HepG2 (cell line): ENCODE results near the gene KRABD2.

ENCODE experiments used
- ATAC-seq: fragments of 200-7000 bp; cut with Tn5 transposase; 3 replicates; pipeline ENCODE4 v1.9.1; 2020; ENCODE audit warnings: mild to moderate bottlenecking, moderate library complexity
- BruUV-seq: library from RNA; stranded (reverse); fragments of 400-500 nt; replicated peaks from 2 replicates; lab custom pipeline; 2021; lab: Mats Ljungman, UMichigan
- CTCF ChIA-PET: fragments of 300-600 bp; formaldehyde crosslinking; extraction: SDS; loops from one replicate; lab custom pipeline; 2021; ENCODE audit warnings: low total read pairs, inconsistent platforms, low intra/inter-chr PET ratio; lab: Yijun Ruan, JAX
- POLR2A ChIA-PET: fragments of 350-600 bp; sonication (Branson Sonifier 250); formaldehyde crosslinking; loops from one replicate; lab custom pipeline; 2020; ENCODE audit warnings: antibody characterized with exemption, inconsistent platforms; lab: Yijun Ruan, JAX
- DNase-seq: peaks from one replicate; pipeline ENCODE4 v3.0.0-alpha.2; 2015; ENCODE audit warnings: low spot score
- FAIRE-seq: peaks from 3 replicates; lab custom pipeline; 2011; peaks lifted over from hg19 to GRCh38; lab: Jason Lieb, UNC
- H2AFZ ChIP-seq: one replicate; pipeline ENCODE4 v1.6.1; 2011; ENCODE audit warnings: low read length, inconsistent platforms
- H3K27ac ChIP-seq: fragments of 300-600 bp; 3 replicates; pipeline ENCODE4 v1.8.0; 2011; ENCODE audit warnings: mixed run types, mild to moderate bottlenecking, mixed read lengths, low read length, inconsistent platforms; ENCODE audit not compliant: insufficient read depth; ENCODE audit errors: extremely low read length
- H3K27me3 ChIP-seq, 2 experiments: fragments of 200-600 bp in 1 of 2; 2 replicates in 1 of 2; 3 replicates in 1 of 2; pipeline versions ENCODE4 v1.6.0 to v1.8.0; 2011; ENCODE audit warnings: low read length in 2 of 2, mild to moderate bottlenecking in 2 of 2, moderate library complexity in 2 of 2, inconsistent platforms in 1 of 2; ENCODE audit not compliant: insufficient read depth in 2 of 2, control insufficient read depth in 1 of 2
- H3K36me3 ChIP-seq, 2 experiments: fragments of 200-600 bp in 1 of 2; replicated peaks in 1 of 2; 2 replicates in 1 of 2; 3 replicates in 1 of 2; pipeline versions ENCODE4 v1.5.1 to v1.8.0; 2011; ENCODE audit warnings: low read length in 2 of 2, inconsistent platforms in 1 of 2; ENCODE audit not compliant: insufficient read depth in 2 of 2, control insufficient read depth in 1 of 2
- H3K4me1 ChIP-seq: 2 replicates; pipeline ENCODE4 v1.5.1; 2012; ENCODE audit warnings: low read length, inconsistent platforms; ENCODE audit not compliant: insufficient read depth
- H3K4me2 ChIP-seq: 2 replicates; pipeline ENCODE4 v1.6.0; 2011; ENCODE audit warnings: low read depth, low read length, inconsistent platforms
- H3K4me3 ChIP-seq, 3 experiments: fragments of 200-600 bp in 1 of 3; sonication (generic), shearing (Covaris generic) in 1 of 3; replicated peaks in 1 of 3; 2 replicates each; pipeline ENCODE4 v1.5.1; 2011 to 2016; ENCODE audit warnings: low read length in 3 of 3, inconsistent platforms in 2 of 3, low read depth in 2 of 3, mild to moderate bottlenecking in 2 of 3, control low read depth in 1 of 3, mixed read lengths in 1 of 3; ENCODE audit not compliant: insufficient read depth in 1 of 3
- H3K79me2 ChIP-seq: one replicate; pipeline ENCODE4 v1.6.1; 2011; ENCODE audit warnings: low read length, inconsistent platforms; ENCODE audit not compliant: insufficient read depth
- H3K9ac ChIP-seq: 2 replicates; pipeline ENCODE4 v1.6.0; 2011; ENCODE audit warnings: mild to moderate bottlenecking, low read depth, low read length, inconsistent platforms; ENCODE audit not compliant: insufficient read depth
- H3K9me3 ChIP-seq: 2 replicates; pipeline ENCODE4 v1.5.1; 2012; ENCODE audit warnings: mild to moderate bottlenecking, low read length
- H4K20me1 ChIP-seq: 2 replicates; pipeline ENCODE4 v1.6.0; 2011; ENCODE audit warnings: inconsistent platforms, mild to moderate bottlenecking, low read length, moderate library complexity; ENCODE audit not compliant: insufficient read depth
- ETV5 ChIP-seq: IDR thresholded peaks from 2 replicates; pipeline ENCODE4 v1.6.1; 2018; ENCODE audit warnings: missing biosample characterization, missing genetic modification reagents, inconsistent platforms, borderline replicate concordance
- FOSL2 ChIP-seq: sonication (generic); formaldehyde crosslinking; IDR thresholded peaks from 2 replicates; pipeline ENCODE4 v1.4.0; 2020; ENCODE audit warnings: missing genetic modification reagents
- GTF2F1 ChIP-seq: fragments of 150-350 bp; IDR thresholded peaks from 2 replicates; pipeline ENCODE4 v1.6.1; 2014; ENCODE audit warnings: low read length
- JARID2 ChIP-seq: sonication (generic); formaldehyde crosslinking; IDR thresholded peaks from 2 replicates; pipeline ENCODE4 v1.8.1; 2023; ENCODE audit warnings: missing genetic modification reagents, inconsistent platforms; ENCODE audit not compliant: insufficient replicate concordance
- NBN ChIP-seq: fragments of 450-650 bp; conservative IDR thresholded peaks from 2 replicates; pipeline ENCODE4 v1.6.1; 2017
- PCBP2 ChIP-seq: fragments of 200-400 bp; formaldehyde crosslinking; optimal IDR thresholded peaks from 2 replicates; pipeline ENCODE3; 2018; ENCODE audit warnings: low read length, low read depth; ENCODE audit not compliant: poor library complexity, severe bottlenecking
- PRMT3 ChIP-seq: sonication (generic); formaldehyde crosslinking; IDR thresholded peaks from 2 replicates; pipeline ENCODE4 v1.8.1; 2022; ENCODE audit warnings: low read depth, mild to moderate bottlenecking, moderate library complexity, missing genetic modification reagents, borderline replicate concordance
- ZNF234 ChIP-seq: sonication (generic); formaldehyde crosslinking; conservative IDR thresholded peaks from 2 replicates; pipeline ENCODE4 v1.5.1; 2020; ENCODE audit warnings: mild to moderate bottlenecking, missing genetic modification reagents
- ZNF773 ChIP-seq: sonication (generic); formaldehyde crosslinking; IDR thresholded peaks from 2 replicates; pipeline ENCODE4 v1.4.0; 2020; ENCODE audit warnings: missing genetic modification reagents, borderline replicate concordance
- WGBS: methylation state at CpG from one replicate; pipeline ENCODE4 v1.1.6; 2017; ENCODE audit warnings: low lambda C conversion rate; 5-methylcytosine and 5-hydroxymethylcytosine counted together
- in situ Hi-C: cut with HindIII; loops from 2 replicates; pipeline ENCODE4 v1.10.0; 2017; ENCODE audit warnings: low pct_unique_long_range_greater_than_20kb; ENCODE audit not compliant: extremely low pct_ligation_motif_present
- intact Hi-C: fragments of 100-400 bp; cut with micrococcal nuclease; formaldehyde crosslinking; loops from one replicate; pipeline ENCODE4 v1.10.0; 2022; ENCODE audit not compliant: unreplicated experiment
- TF ChIP-seq, protein P1 (sequence below): sonication (generic); formaldehyde crosslinking; IDR thresholded peaks from 2 replicates; pipeline ENCODE4 v1.5.1; 2020; ENCODE audit warnings: missing genetic modification reagents, mild to moderate bottlenecking, borderline replicate concordance
- TF ChIP-seq, protein P2 (sequence below): sonication (generic); formaldehyde crosslinking; IDR thresholded peaks from 2 replicates; pipeline ENCODE4 v1.4.0; 2020; ENCODE audit warnings: mild to moderate bottlenecking, missing genetic modification reagents
- TF ChIP-seq, protein P3 (sequence below): sonication (generic); formaldehyde crosslinking; conservative IDR thresholded peaks from 2 replicates; pipeline ENCODE4 v1.8.0; 2022; ENCODE audit warnings: mild to moderate bottlenecking, moderate library complexity, missing genetic modification reagents
- TF ChIP-seq, protein P4 (sequence below): sonication (generic); formaldehyde crosslinking; IDR thresholded peaks from 2 replicates; pipeline ENCODE4 v1.4.0; 2020; ENCODE audit warnings: missing genetic modification reagents, borderline replicate concordance

The KRABD2 gene

DNA sequence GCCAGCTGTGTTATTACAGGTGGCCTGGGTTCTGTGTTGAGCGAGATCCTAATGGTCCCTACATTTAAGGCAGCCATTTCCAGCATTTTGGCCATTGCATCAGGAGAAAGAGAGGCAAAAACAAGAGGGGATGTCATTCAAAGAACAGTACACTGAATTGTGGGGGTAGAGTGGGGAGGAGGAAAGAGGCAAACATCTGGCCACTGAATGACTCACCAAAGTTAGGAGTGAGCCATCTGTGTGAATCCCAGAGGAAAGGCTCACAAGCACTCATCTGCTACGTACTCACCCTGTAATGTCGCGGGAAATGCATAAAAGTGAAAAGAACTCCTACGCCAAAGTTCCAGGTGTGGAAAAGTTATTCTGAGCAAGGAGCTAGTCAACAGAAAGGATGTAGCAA, 16.7 kb downstream of the KRABD2 start:
- H2AFZ ChIP-seq: no peak overlapping the region
- in situ Hi-C loops (no loop called here), intact Hi-C loops (no loop called here)
- H4K20me1 ChIP-seq: no peaks in the 10 kb centered on the region
- no peak overlapping the region for H3K4me3 ChIP-seq
- WGBS: 69% methylated on average over 5 of the region's 5 CpGs
- DNase-seq (no peak), ATAC-seq (no peak), FAIRE-seq (no peak)
- peaks cover 17% of the 10 kb centered on the region for H3K4me1 ChIP-seq
- no peak overlapping the region for H3K27ac ChIP-seq
- H3K36me3 ChIP-seq: no peaks in the 10 kb centered on the region
- TF ChIP-seq, protein P1, sequence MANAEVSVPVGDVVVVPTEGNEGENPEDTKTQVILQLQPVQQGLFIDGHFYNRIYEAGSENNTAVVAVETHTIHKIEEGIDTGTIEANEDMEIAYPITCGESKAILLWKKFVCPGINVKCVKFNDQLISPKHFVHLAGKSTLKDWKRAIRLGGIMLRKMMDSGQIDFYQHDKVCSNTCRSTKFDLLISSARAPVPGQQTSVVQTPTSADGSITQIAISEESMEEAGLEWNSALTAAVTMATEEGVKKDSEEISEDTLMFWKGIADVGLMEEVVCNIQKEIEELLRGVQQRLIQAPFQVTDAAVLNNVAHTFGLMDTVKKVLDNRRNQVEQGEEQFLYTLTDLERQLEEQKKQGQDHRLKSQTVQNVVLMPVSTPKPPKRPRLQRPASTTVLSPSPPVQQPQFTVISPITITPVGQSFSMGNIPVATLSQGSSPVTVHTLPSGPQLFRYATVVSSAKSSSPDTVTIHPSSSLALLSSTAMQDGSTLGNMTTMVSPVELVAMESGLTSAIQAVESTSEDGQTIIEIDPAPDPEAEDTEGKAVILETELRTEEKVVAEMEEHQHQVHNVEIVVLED (CRISPR knock-in tag): no peak
- peak; percentile 28; the same call in 1 of the 2 replicates for TF ChIP-seq FOSL2 (CRISPR knock-in tag)
- no peak overlapping the region for H3K4me2 ChIP-seq
- H3K9ac ChIP-seq: no peak overlapping the region
- POLR2A ChIA-PET: no interaction called here
- CTCF ChIA-PET: no interaction called here
- BruUV-seq: no TSS peak
- no peaks in the 10 kb centered on the region for H3K79me2 ChIP-seq
- no peaks in the 10 kb centered on the region for H3K27me3 ChIP-seq
- no peaks in the 10 kb centered on the region for H3K9me3 ChIP-seq

DNA sequence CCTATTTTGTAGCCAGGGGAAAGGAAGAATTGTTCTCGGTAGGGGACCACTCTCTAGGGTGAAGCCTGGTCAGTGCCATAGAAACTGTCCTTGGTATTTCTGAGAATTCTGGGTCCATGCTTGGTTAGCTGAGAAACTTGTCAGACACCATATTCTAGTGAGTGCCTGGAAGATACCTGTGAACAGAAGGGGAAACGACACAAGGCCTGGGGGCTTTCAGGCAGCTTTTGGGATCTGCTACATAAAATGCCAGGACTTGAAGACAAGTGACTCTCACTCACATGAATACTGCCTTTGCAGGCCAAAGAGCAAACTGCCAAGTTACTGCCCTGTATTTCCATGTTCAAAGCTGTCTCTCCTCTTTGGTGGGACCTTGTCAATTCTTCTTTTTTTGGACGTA, 18.6 kb downstream of the KRABD2 start:
- H3K9ac ChIP-seq: no peak overlapping the region
- WGBS: 69% methylated on average over 3 of the region's 3 CpGs
- peaks cover 17% of the 10 kb centered on the region for H3K4me1 ChIP-seq
- H3K36me3 ChIP-seq: no peaks in the 10 kb centered on the region
- no peak overlapping the region for H3K27ac ChIP-seq
- ATAC-seq (no peak), DNase-seq (no peak), FAIRE-seq (no peak)
- H2AFZ ChIP-seq: no peak overlapping the region
- H4K20me1 ChIP-seq: no peaks in the 10 kb centered on the region
- no peak overlapping the region for H3K4me3 ChIP-seq
- H3K27me3 ChIP-seq: peaks cover 0 to 5% of the 10 kb centered on the region in 2 experiments; a peak in 1 of 5 replicates
- H3K4me2 ChIP-seq: no peak overlapping the region
- no TSS peak for BruUV-seq
- no peaks in the 10 kb centered on the region for H3K9me3 ChIP-seq
- ChIA-PET POLR2A (no interaction called here), CTCF (no interaction called here)
- intact Hi-C loops: no loop called here
- in situ Hi-C loops: no loop called here
- H3K79me2 ChIP-seq: no peaks in the 10 kb centered on the region
- TF ChIP-seq ZNF773 (CRISPR knock-in tag): no peak
- TF ChIP-seq, protein P2, sequence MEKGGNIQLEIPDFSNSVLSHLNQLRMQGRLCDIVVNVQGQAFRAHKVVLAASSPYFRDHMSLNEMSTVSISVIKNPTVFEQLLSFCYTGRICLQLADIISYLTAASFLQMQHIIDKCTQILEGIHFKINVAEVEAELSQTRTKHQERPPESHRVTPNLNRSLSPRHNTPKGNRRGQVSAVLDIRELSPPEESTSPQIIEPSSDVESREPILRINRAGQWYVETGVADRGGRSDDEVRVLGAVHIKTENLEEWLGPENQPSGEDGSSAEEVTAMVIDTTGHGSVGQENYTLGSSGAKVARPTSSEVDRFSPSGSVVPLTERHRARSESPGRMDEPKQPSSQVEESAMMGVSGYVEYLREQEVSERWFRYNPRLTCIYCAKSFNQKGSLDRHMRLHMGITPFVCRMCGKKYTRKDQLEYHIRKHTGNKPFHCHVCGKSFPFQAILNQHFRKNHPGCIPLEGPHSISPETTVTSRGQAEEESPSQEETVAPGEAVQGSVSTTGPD (CRISPR knock-in tag): no peak
- no peak for TF ChIP-seq GTF2F1
- no peak for TF ChIP-seq PCBP2
- TF ChIP-seq, protein P3, sequence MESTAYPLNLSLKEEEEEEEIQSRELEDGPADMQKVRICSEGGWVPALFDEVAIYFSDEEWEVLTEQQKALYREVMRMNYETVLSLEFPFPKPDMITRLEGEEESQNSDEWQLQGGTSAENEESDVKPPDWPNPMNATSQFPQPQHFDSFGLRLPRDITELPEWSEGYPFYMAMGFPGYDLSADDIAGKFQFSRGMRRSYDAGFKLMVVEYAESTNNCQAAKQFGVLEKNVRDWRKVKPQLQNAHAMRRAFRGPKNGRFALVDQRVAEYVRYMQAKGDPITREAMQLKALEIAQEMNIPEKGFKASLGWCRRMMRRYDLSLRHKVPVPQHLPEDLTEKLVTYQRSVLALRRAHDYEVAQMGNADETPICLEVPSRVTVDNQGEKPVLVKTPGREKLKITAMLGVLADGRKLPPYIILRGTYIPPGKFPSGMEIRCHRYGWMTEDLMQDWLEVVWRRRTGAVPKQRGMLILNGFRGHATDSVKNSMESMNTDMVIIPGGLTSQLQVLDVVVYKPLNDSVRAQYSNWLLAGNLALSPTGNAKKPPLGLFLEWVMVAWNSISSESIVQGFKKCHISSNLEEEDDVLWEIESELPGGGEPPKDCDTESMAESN (CRISPR knock-in tag): no peak
- TF ChIP-seq, protein P4, sequence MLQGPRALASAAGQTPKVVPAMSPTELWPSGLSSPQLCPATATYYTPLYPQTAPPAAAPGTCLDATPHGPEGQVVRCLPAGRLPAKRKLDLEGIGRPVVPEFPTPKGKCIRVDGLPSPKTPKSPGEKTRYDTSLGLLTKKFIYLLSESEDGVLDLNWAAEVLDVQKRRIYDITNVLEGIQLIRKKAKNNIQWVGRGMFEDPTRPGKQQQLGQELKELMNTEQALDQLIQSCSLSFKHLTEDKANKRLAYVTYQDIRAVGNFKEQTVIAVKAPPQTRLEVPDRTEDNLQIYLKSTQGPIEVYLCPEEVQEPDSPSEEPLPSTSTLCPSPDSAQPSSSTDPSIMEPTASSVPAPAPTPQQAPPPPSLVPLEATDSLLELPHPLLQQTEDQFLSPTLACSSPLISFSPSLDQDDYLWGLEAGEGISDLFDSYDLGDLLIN (CRISPR knock-in tag): no peak
- no peak for TF ChIP-seq ETV5 (CRISPR knock-in tag)
- no peak for TF ChIP-seq NBN
- no peak for TF ChIP-seq JARID2 (CRISPR knock-in tag)
- TF ChIP-seq PRMT3 (CRISPR knock-in tag): no peak
- no peak for TF ChIP-seq ZNF234 (CRISPR knock-in tag)
